Gastrocnemius medialis (tissue), 4 donors: ENCODE data around the gene AKAP8. TPM values are rescaled to one million over a fixed set of nuclear protein-coding genes. Genes with fewer than 3 reads are reported as not detected.
"Not testable (repeated sequence)": the region's sequence is repeated elsewhere in the genome, so short reads cannot be mapped to it uniquely, and the experiment has no call there.

ENCODE experiments used
- ATAC-seq, 2 donors: fragments of 150-250 bp; one replicate each; pipeline ENCODE4 v1.9.1; 2016
- DNase-seq, 2 donors: peaks; one replicate each; pipeline ENCODE4 v3.0.0-alpha.2; 2019
- H3K27ac ChIP-seq, 4 donors: fragments of 200-600 bp; sonication (generic); 1 replicate in 1 of 4; 2 replicates in 3 of 4; pipeline ENCODE4 v1.5.1; 2016 to 2018; ENCODE audit warnings: mild to moderate bottlenecking in 2 of 4, moderate library complexity in 1 of 4
- H3K27me3 ChIP-seq, 3 donors: fragments of 200-600 bp; sonication (generic) in 2 of 3; 1 replicate in 1 of 3; 2 replicates in 2 of 3; pipeline versions ENCODE4 v1.5.1 to v1.6.0; 2016 to 2019; ENCODE audit warnings: mild to moderate bottlenecking in 1 of 3, moderate library complexity in 1 of 3
- H3K36me3 ChIP-seq, 2 donors: fragments of 200-600 bp; sonication (generic) in 1 of 2; one replicate each; pipeline ENCODE4 v1.5.1; 2017 to 2018
- H3K4me1 ChIP-seq, 2 donors: fragments of 200-600 bp; sonication (generic) in 1 of 2; one replicate each; pipeline ENCODE4 v1.5.1; 2016 to 2017; ENCODE audit warnings: mild to moderate bottlenecking in 2 of 2
- H3K4me3 ChIP-seq, 4 donors: fragments of 200-600 bp; sonication (generic) in 3 of 4; 1 replicate in 1 of 4; 2 replicates in 3 of 4; pipeline ENCODE4 v1.5.1; 2016 to 2019; ENCODE audit warnings: mild to moderate bottlenecking in 2 of 4
- H3K9me3 ChIP-seq, 3 donors: fragments of 200-600 bp; sonication (generic) in 2 of 3; 1 replicate in 1 of 3; 2 replicates in 2 of 3; pipeline ENCODE4 v1.5.1; 2016 to 2019
- CTCF ChIP-seq, 5 experiments: fragments of 450-650 bp in 3 of 5; fragments of 200-600 bp in 2 of 5; sonication (generic) in 2 of 5; IDR thresholded peaks in 4 of 5; conservative IDR thresholded peaks in 1 of 5; 1 replicate in 4 of 5; 2 replicates in 1 of 5; pipeline ENCODE4 v1.5.1; 2016 to 2019; ENCODE audit warnings: antibody characterized with exemption in 5 of 5, mild to moderate bottlenecking in 3 of 5, moderate library complexity in 3 of 5
- POLR2A ChIP-seq, 2 donors: fragments of 450-650 bp; IDR thresholded peaks; one replicate each; pipeline ENCODE4 v1.6.1; 2017; ENCODE audit warnings: antibody characterized with exemption in 2 of 2, mild to moderate bottlenecking in 2 of 2, moderate library complexity in 2 of 2
- in situ Hi-C, 4 donors: fragments of 200-750 bp; cut with MboI; loops; one replicate each; pipeline versions ENCODE4 v1.15.0 to v1.8.0; 2017; ENCODE audit warnings: low sequenced_read_pairs in 4 of 4
- intact Hi-C: fragments of 100-400 bp; cut with DNase I; formaldehyde crosslinking; loops from one replicate; pipeline ENCODE4 v1.15.1; 2023; ENCODE audit warnings: low total_unique reads
- total RNA-seq, 4 donors: library from RNA; depleted of rRNA; stranded (reverse); fragments of >200 nt; gene quantifications; one replicate each; pipeline versions ENCODE4 v1.1.0 to v1.2.3, GENCODE V29; 2016

Gene AKAP8
- total RNA-seq, 4 donors from 2014 or later, result 26.0 to 41.5 (median 27.5) TPM

GRCh38 chr19:15340086-15340485, 39.5 kb downstream of the AKAP8 start:
- ATAC-seq (no peak), DNase-seq (no peak)
- TF ChIP-seq CTCF (IDR thresholded peaks at IDR 0.05 in 4 of 5, conservative IDR thresholded peaks at IDR 0.05 in 1 of 5), result no peak
- TF ChIP-seq POLR2A (IDR thresholded peaks at IDR 0.05), result no peak
- H3K4me1 ChIP-seq, result peaks cover 20 to 22% of the 10 kb centered on the region in 2 donors
- in situ Hi-C loops (no loop called here), intact Hi-C loops (no loop called here)
- H3K27ac ChIP-seq, result no peak overlapping the region
- H3K4me3 ChIP-seq, result no peak overlapping the region
- no peaks in the 10 kb centered on the region for H3K27me3 ChIP-seq
- H3K36me3 ChIP-seq, result no peaks in the 10 kb centered on the region
- no peaks in the 10 kb centered on the region for H3K9me3 ChIP-seq

GRCh38 chr19:15337202-15337601, 42.4 kb downstream of the AKAP8 start:
- DNase-seq (peak; percentile 23 to 43), ATAC-seq (peak; percentile 55 to 71)
- in situ Hi-C loops, result no loop called here

GRCh38 chr19:15335992-15336391, 43.6 kb downstream of the AKAP8 start:
- intact Hi-C loops, result loop anchor here (2.0 kb wide), 1 partner anchor 67 kb away; no protein-coding TSS in a partner anchor
- H3K27me3 ChIP-seq, H3K36me3 ChIP-seq, in situ Hi-C loops, H3K9me3 ChIP-seq: not testable (repeated sequence)
- DNase-seq (peak; percentile 74 to 89), ATAC-seq (peak; percentile 62 to 68)
- Histone ChIP-seq H3K27ac (peak overlapping the region; percentile 70 to 83 (median 78)), H3K4me3 (peak overlapping the region in 2 of 4 donors; percentile 8 to 11), H3K4me1 (peaks cover 33 to 37% of the 10 kb centered on the region in 2 donors)

More at GRCh38 chr19:15337202-15337601, 42.4 kb downstream of the AKAP8 start:
- TF ChIP-seq POLR2A (IDR thresholded peaks at IDR 0.05) (peak in 1 of 2 donors; percentile 20), CTCF (IDR thresholded peaks at IDR 0.05 in 4 of 5, conservative IDR thresholded peaks at IDR 0.05 in 1 of 5) (no peak)
- no peaks in the 10 kb centered on the region for H3K27me3 ChIP-seq
- H3K36me3 ChIP-seq, result no peaks in the 10 kb centered on the region
- H3K9me3 ChIP-seq, result no peaks in the 10 kb centered on the region
- intact Hi-C loops, result loop anchor here (2.0 kb wide), 1 partner anchor 66 kb away; no protein-coding TSS in a partner anchor
- no peak overlapping the region for H3K4me3 ChIP-seq
- peaks cover 33 to 35% of the 10 kb centered on the region in 2 donors for H3K4me1 ChIP-seq
- H3K27ac ChIP-seq, result peak overlapping the region; percentile 70 to 83 (median 78)

- TF ChIP-seq POLR2A (IDR thresholded peaks at IDR 0.05), result peak; percentile 72 to 78
- no peak for TF ChIP-seq CTCF (IDR thresholded peaks at IDR 0.05 in 4 of 5, conservative IDR thresholded peaks at IDR 0.05 in 1 of 5)
- peaks cover 66 to 70% of the 10 kb centered on the region in 2 donors for H3K4me1 ChIP-seq
- H3K27me3 ChIP-seq, result no peaks in the 10 kb centered on the region
- DNase-seq, result peak; percentile 38 to 62
- no peaks in the 10 kb centered on the region for H3K9me3 ChIP-seq
- peak within 1 kb of the TSS; percentile 91 to 98 (median 96) for H3K27ac ChIP-seq
- in situ Hi-C loops (no loop called here), intact Hi-C loops (loop anchor here (2.0 to 5.0 kb wide), 3 partner anchors 46 to 115 kb away; partner anchors contain the start of genes AKAP8, AKAP8L and WIZ)
- H3K36me3 ChIP-seq, result no peaks in the 10 kb centered on the region
- peak; percentile 63 to 72 for ATAC-seq
- H3K4me3 ChIP-seq, result peak within 1 kb of the TSS; percentile 82 to 97 (median 96)
These were observed 47.1 kb downstream of the AKAP8 start, which contains the start of gene BRD4 for GRCh38 chr19:15332311-15332996. BRD4 (minus strand) TSS chr19:15332539; CDS start chr19:15273099, 59,440 bp downstream.
